ENCODE measurements around the gene TSPAN14. TPM values are rescaled to one million over a fixed set of nuclear protein-coding genes. Genes with fewer than 3 reads are reported as not detected.
A peak's percentile ranks its signal among the peaks of the same experiment; 100 is the strongest.

TSPAN14 gene
- total RNA-seq, 1 donor from 2014 or later = 169 TPM

- DNase-seq = no peak
- ATAC-seq = no peak
- Histone ChIP-seq H3K9me3 (no peaks in the 10 kb centered on the region), H3K36me3 (no peaks in the 10 kb centered on the region), H3K27me3 (ENCODE audit: low read depth) (no peaks in the 10 kb centered on the region), H3K4me3 (no peak overlapping the region), H3K27ac (no peak overlapping the region), H3K4me1 (peaks cover 26% of the 10 kb centered on the region)
- intact Hi-C loops (cut with DNase I) = loop anchor here (10.0 kb wide), 1 partner anchor 63 kb away; no protein-coding TSS in a partner anchor
- TF ChIP-seq, protein P1, sequence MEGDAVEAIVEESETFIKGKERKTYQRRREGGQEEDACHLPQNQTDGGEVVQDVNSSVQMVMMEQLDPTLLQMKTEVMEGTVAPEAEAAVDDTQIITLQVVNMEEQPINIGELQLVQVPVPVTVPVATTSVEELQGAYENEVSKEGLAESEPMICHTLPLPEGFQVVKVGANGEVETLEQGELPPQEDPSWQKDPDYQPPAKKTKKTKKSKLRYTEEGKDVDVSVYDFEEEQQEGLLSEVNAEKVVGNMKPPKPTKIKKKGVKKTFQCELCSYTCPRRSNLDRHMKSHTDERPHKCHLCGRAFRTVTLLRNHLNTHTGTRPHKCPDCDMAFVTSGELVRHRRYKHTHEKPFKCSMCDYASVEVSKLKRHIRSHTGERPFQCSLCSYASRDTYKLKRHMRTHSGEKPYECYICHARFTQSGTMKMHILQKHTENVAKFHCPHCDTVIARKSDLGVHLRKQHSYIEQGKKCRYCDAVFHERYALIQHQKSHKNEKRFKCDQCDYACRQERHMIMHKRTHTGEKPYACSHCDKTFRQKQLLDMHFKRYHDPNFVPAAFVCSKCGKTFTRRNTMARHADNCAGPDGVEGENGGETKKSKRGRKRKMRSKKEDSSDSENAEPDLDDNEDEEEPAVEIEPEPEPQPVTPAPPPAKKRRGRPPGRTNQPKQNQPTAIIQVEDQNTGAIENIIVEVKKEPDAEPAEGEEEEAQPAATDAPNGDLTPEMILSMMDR (IDR thresholded peaks at IDR 0.05) = no peak
Measured at GRCh38 chr10:80441831-80442230, 12.3 kb upstream of the TSPAN14 start.

DNA sequence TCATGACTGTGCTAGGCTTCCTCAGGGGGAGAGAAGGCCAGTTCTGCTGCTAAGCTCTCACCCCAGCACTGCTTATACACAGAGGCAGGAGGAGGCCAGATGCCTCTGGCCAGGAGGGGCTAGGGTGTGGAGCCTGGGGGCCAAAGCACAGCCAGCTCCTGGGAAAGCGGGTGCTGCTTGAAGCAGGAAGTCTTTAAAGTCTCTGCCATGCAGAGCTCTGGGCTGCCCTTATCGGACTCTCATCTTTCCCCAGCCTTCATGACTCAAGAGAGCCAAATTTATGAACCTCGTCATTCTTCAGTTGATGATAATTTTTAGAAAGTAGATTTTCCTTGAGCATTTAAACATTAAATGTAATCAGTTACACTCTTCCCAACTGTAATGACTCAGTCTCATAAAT lies 11.2 kb upstream of the TSPAN14 start:
- intact Hi-C loops (cut with DNase I) = loop anchor here (10.0 kb wide), 1 partner anchor 62 kb away; no protein-coding TSS in a partner anchor
- Histone ChIP-seq H3K27me3 (ENCODE audit: low read depth) (no peaks in the 10 kb centered on the region), H3K4me3 (no peak overlapping the region), H3K27ac (no peak overlapping the region), H3K9me3 (no peaks in the 10 kb centered on the region), H3K36me3 (no peaks in the 10 kb centered on the region), H3K4me1 (peaks cover 36% of the 10 kb centered on the region)
- TF ChIP-seq, protein P1 (IDR thresholded peaks at IDR 0.05) = no peak
- no peak for ATAC-seq
- DNase-seq = no peak

DNA sequence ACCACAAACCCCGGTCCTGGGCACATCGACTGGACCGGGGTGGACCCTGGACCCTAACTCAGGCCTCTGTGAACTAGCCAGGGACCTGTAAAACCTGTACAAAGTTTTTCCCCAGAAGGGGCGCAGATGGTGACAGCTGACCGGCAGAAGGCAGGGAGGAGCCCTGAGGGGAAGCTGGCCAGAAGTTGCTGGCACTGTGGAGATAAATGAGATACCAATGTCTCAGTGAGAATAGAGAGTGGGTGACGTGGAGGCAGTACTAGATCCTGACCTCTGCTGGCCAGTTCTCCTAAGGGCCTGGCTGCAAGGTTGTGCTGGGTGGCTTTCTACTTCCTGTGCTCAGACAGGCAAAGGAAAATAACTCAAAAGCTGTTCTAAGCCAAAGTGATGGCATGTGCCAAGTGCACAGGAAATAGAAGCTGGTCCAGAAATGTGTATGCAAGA lies 10.6 kb upstream of the TSPAN14 start:
- no peaks in the 10 kb centered on the region for H3K36me3 ChIP-seq
- intact Hi-C loops (cut with DNase I) = loop anchor here (10.0 kb wide), 1 partner anchor 61 kb away; no protein-coding TSS in a partner anchor
- no peaks in the 10 kb centered on the region for H3K27me3 ChIP-seq (ENCODE audit: low read depth)
- TF ChIP-seq, protein P1 (IDR thresholded peaks at IDR 0.05) = peak; percentile 43
- no peak overlapping the region for H3K4me3 ChIP-seq
- H3K27ac ChIP-seq = peak overlapping the region; percentile 22
- H3K4me1 ChIP-seq = peaks cover 43% of the 10 kb centered on the region
- ATAC-seq (peak; percentile 46 to 74), DNase-seq (no peak)
- H3K9me3 ChIP-seq = no peaks in the 10 kb centered on the region

- Histone ChIP-seq H3K27ac (peak overlapping the region; percentile 22), H3K4me3 (no peak overlapping the region), H3K4me1 (peaks cover 49% of the 10 kb centered on the region), H3K9me3 (no peaks in the 10 kb centered on the region), H3K27me3 (ENCODE audit: low read depth) (no peaks in the 10 kb centered on the region), H3K36me3 (no peaks in the 10 kb centered on the region)
- TF ChIP-seq, protein P1 (IDR thresholded peaks at IDR 0.05) = no peak
- DNase-seq (no peak), ATAC-seq (no peak)
- intact Hi-C loops (cut with DNase I) = loop anchor here (10.0 kb wide), 1 partner anchor 61 kb away; no protein-coding TSS in a partner anchor
Measured at GRCh38 chr10:80444124-80444523, 10.0 kb upstream of the TSPAN14 start.

DNA sequence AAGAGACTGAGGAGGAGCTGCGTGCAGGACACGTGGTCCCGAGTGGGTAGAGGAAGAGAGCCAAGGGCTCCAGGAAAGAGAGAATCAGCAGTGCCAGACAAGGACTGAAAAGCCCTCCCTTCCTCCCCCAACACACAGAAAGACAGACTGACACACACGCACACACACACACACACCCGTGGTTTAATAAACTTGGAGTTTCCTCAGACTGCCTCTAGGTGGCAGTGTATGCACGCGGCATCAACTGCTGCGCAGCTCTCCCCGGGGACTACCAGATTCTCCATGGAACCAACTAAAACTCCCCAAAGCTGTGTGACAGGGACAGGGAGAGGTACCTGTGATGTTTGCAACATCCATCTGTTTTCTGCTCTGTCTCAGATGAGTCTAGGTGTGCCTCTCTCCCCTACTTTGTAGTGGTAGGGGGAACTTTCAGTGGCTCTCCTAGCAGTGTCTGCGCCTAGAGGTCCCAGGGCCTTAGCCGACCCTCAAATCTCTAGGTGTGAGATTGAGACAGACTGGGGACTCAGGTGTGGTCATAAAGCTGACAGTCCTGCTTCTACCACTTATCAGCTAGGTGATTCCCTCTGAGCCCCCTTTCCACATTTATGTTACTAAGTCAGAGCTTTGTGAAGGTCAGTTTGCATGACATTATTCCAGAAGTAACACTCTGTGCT lies 9.3 kb upstream of the TSPAN14 start:
- TF ChIP-seq, protein P1 (IDR thresholded peaks at IDR 0.05) = peak; percentile 79
- ATAC-seq (peak; percentile 88 to 93), DNase-seq (peak; percentile 77)
- Histone ChIP-seq H3K27ac (peak overlapping the region; percentile 22), H3K4me1 (peaks cover 55% of the 10 kb centered on the region), H3K27me3 (ENCODE audit: low read depth) (no peaks in the 10 kb centered on the region), H3K9me3 (no peaks in the 10 kb centered on the region), H3K4me3 (no peak overlapping the region), H3K36me3 (no peaks in the 10 kb centered on the region)
- intact Hi-C loops (cut with DNase I) = loop anchor here (10.0 kb wide), 1 partner anchor 60 kb away; no protein-coding TSS in a partner anchor

All from lower lobe of right lung (tissue), 2 donors.